Transverse colon (tissue), 4 donors: ENCODE data around the gene PARN.

Experiments used
- EP300 ChIP-seq: sonication (generic); formaldehyde crosslinking; IDR thresholded peaks from one replicate; pipeline ENCODE4 v1.6.1; 2017; ENCODE audit warnings: antibody characterized with exemption, low read depth
- POLR2A ChIP-seq: fragments of 450-650 bp; IDR thresholded peaks from one replicate; pipeline ENCODE4 v1.6.1; 2016; ENCODE audit warnings: antibody characterized with exemption, mild to moderate bottlenecking, moderate library complexity
- POLR2AphosphoS5 ChIP-seq, 3 donors: sonication (generic); formaldehyde crosslinking; IDR thresholded peaks; one replicate each; pipeline ENCODE4 v1.6.1; 2016; ENCODE audit warnings: antibody characterized with exemption in 3 of 3
- TF ChIP-seq, protein P1 (sequence below), 5 experiments: fragments of 200-600 bp in 3 of 5; fragments of 450-650 bp in 2 of 5; sonication (generic) in 3 of 5; IDR thresholded peaks; 1 replicate in 2 of 5; 2 replicates in 3 of 5; pipeline ENCODE4 v1.5.1; 2016 to 2017; ENCODE audit warnings: antibody characterized with exemption in 5 of 5, inconsistent platforms in 3 of 5, mild to moderate bottlenecking in 2 of 5, moderate library complexity in 1 of 5

DNA sequence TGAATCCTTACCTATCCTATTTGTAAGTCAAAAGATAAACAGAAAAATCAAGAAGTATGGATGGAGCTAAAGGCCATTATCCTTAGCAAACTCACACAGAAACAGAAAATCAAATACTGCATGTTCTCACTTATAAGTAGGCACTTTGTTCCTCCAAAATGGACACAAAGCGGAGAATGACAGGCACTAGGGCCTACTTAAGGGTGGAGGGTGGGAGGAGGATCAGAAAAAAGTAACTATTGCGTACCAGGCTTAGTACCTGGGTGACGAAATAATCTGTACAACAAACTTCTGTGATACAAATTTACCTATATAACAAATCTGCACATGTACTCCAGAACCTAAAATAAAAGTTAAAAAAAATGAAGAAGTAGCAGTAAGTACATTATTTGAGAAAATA is 164.3 kb downstream of the PARN start:
- TF ChIP-seq, protein P1, sequence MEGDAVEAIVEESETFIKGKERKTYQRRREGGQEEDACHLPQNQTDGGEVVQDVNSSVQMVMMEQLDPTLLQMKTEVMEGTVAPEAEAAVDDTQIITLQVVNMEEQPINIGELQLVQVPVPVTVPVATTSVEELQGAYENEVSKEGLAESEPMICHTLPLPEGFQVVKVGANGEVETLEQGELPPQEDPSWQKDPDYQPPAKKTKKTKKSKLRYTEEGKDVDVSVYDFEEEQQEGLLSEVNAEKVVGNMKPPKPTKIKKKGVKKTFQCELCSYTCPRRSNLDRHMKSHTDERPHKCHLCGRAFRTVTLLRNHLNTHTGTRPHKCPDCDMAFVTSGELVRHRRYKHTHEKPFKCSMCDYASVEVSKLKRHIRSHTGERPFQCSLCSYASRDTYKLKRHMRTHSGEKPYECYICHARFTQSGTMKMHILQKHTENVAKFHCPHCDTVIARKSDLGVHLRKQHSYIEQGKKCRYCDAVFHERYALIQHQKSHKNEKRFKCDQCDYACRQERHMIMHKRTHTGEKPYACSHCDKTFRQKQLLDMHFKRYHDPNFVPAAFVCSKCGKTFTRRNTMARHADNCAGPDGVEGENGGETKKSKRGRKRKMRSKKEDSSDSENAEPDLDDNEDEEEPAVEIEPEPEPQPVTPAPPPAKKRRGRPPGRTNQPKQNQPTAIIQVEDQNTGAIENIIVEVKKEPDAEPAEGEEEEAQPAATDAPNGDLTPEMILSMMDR (IDR thresholded peaks at IDR 0.05), result no peak
- no peak for TF ChIP-seq POLR2AphosphoS5 (IDR thresholded peaks at IDR 0.05)
- no peak for TF ChIP-seq EP300
- no peak for TF ChIP-seq POLR2A
